A549 (cell line): ENCODE results near the gene LMTK3.

ENCODE experiments used
- ESRRA ChIP-seq: fragments of 150-350 bp; IDR thresholded peaks from 2 replicates; pipeline ENCODE4 v1.6.1; 2014; ENCODE audit warnings: mild to moderate bottlenecking, low read length, borderline replicate concordance
- GATA3 ChIP-seq: IDR thresholded peaks from 2 replicates; pipeline ENCODE4 v1.6.1; 2012; ENCODE audit warnings: borderline replicate concordance
- JUN ChIP-seq, 2 experiments: fragments of >200 bp; sonication (Bioruptor Twin); formaldehyde crosslinking; IDR thresholded peaks; 2 replicates in 1 of 2; 3 replicates in 1 of 2; pipeline ENCODE4 v1.6.1; 2016 to 2017
- MAX ChIP-seq: IDR thresholded peaks from 2 replicates; pipeline ENCODE4 v1.6.1; 2012
- TF ChIP-seq, protein P1 (sequence below): fragments of >200 bp; sonication (Bioruptor Twin); formaldehyde crosslinking; IDR thresholded peaks from 3 replicates; pipeline ENCODE4 v1.5.1; 2016

DNA sequence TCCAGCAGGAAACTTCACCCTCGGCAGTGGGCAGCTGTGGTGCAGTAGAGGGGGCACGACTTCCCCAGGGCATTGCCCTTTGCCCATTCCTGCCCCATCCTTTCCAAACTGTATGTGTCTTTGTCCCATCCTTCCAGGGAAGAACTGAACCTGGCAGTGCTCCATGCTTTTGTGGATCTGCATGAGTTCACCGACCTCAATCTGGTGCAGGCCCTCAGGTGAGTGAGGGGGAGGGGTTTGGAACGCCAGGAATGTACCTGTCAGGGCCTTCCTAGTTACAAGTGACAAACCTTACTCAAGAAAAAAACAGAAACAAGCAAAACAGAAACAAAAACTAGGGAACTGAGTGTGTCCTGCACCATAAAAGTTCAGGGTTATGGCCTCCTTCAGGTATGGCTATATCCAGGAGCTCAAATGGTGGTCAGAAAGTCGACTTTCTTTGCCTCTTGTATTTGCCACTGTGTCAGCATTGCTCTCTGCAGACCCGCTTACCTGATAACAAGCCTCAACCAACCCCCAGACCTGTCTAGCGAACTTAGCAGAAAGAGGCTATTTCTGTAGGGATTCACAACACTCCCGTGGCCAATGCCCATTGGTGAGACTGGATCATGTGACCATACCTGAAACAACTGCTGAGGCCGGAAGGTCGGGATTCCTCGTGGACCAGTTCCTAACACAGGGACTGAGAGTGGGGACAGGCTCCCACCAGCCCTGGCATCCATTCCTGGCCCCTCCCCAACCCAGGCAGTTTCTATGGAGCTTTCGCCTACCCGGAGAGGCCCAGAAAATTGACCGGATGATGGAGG lies 38.3 kb downstream of the LMTK3 start:
- TF ChIP-seq, protein P1, sequence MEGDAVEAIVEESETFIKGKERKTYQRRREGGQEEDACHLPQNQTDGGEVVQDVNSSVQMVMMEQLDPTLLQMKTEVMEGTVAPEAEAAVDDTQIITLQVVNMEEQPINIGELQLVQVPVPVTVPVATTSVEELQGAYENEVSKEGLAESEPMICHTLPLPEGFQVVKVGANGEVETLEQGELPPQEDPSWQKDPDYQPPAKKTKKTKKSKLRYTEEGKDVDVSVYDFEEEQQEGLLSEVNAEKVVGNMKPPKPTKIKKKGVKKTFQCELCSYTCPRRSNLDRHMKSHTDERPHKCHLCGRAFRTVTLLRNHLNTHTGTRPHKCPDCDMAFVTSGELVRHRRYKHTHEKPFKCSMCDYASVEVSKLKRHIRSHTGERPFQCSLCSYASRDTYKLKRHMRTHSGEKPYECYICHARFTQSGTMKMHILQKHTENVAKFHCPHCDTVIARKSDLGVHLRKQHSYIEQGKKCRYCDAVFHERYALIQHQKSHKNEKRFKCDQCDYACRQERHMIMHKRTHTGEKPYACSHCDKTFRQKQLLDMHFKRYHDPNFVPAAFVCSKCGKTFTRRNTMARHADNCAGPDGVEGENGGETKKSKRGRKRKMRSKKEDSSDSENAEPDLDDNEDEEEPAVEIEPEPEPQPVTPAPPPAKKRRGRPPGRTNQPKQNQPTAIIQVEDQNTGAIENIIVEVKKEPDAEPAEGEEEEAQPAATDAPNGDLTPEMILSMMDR = no peak
- no peak for TF ChIP-seq JUN (IDR thresholded peaks at IDR 0.05)
- TF ChIP-seq ESRRA = no peak
- TF ChIP-seq GATA3 = no peak
- no peak for TF ChIP-seq MAX
